Measurements from ENCODE around the gene SMNDC1. TPM values are rescaled to one million over a fixed set of nuclear protein-coding genes. Genes with fewer than 3 reads are reported as not detected.

Gene SMNDC1
- total and polyA plus RNA-seq, 9 donors: 11.7 to 36.1 (median 28.2) TPM

DNA sequence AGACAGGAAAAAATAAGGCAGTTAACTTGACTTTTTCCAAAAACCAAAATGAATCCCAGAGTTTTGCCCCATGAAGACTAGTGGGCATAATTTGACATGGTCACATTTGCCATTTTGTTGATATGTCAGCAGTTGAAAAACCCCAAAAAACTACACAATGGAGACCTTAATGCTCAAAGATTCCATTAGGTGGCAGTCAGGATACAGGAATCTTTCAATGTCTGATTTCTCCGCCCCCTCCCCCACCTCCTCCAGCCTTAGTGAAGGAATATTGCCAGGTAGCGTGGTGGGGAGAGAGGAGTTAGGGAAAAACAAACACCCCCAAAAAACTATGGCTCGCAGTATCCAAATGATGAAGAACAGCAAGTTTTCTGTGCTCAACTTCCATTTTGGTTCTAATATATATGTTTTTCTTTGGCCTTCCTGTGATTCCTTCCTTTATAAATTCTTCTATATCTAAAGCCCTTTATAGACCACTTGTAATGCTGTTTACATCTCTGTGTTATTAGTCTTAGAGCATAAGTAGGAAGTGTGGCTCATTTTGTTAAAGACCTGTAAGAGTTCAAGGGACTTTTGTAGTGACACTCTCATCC, 6.7 kb upstream of the SMNDC1 start:
- H3K27me3 ChIP-seq: no peaks in the 10 kb centered on the region
- intact Hi-C loops (cut with DNase I): loop anchor here in 3 of 4 donors (5.0 kb wide), 1 partner anchor 236 kb away; no protein-coding TSS in a partner anchor
- TF ChIP-seq, protein P1, sequence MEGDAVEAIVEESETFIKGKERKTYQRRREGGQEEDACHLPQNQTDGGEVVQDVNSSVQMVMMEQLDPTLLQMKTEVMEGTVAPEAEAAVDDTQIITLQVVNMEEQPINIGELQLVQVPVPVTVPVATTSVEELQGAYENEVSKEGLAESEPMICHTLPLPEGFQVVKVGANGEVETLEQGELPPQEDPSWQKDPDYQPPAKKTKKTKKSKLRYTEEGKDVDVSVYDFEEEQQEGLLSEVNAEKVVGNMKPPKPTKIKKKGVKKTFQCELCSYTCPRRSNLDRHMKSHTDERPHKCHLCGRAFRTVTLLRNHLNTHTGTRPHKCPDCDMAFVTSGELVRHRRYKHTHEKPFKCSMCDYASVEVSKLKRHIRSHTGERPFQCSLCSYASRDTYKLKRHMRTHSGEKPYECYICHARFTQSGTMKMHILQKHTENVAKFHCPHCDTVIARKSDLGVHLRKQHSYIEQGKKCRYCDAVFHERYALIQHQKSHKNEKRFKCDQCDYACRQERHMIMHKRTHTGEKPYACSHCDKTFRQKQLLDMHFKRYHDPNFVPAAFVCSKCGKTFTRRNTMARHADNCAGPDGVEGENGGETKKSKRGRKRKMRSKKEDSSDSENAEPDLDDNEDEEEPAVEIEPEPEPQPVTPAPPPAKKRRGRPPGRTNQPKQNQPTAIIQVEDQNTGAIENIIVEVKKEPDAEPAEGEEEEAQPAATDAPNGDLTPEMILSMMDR (IDR thresholded peaks at IDR 0.05): peak in 2 of 3 donors; percentile 44 to 50
- no peak for TF ChIP-seq EP300 (IDR thresholded peaks at IDR 0.05)
- no peak for TF ChIP-seq POLR2A (IDR thresholded peaks at IDR 0.05)
- no peaks in the 10 kb centered on the region for H3K36me3 ChIP-seq
- no peaks in the 10 kb centered on the region for H3K4me1 ChIP-seq (ENCODE audit: insufficient read depth)
- no peak overlapping the region for H3K27ac ChIP-seq
- H3K9me3 ChIP-seq: no peaks in the 10 kb centered on the region
- no peak overlapping the region for H3K4me3 ChIP-seq
- 0 to 1% (median 1%) methylated on average over 3 of the region's 3 CpGs for WGBS, 3 donors
- peak; percentile 29 to 44 (median 41) for DNase-seq

DNA sequence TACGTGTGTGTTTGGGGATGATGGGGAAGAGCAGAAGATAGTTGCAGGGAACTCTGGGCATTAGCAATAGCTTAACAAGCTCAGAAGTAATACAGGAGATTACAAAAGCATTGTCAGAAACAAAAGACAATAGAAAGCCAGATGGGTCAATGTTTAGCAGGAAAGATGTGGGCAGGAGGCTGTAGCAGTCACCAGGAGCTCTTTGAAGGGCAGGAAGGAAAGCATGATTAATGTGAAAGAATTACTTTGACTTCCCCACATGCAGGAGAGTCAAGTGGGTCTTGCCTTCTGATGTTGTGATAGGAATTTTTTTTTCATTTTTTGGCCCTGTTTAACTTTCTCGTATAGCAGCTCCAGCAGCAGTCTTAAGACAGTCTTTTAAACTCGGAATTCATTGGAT, 6.0 kb upstream of the SMNDC1 start:
- H3K4me3 ChIP-seq: no peak overlapping the region
- 48 to 62% (median 52%) methylated on average over 3 of the region's 3 CpGs for WGBS, 3 donors
- intact Hi-C loops (cut with DNase I): loop anchor here in 3 of 4 donors (5.0 kb wide), 1 partner anchor 237 kb away; no protein-coding TSS in a partner anchor
- no peaks in the 10 kb centered on the region for H3K27me3 ChIP-seq
- H3K27ac ChIP-seq: no peak overlapping the region
- H3K4me1 ChIP-seq (ENCODE audit: insufficient read depth): no peaks in the 10 kb centered on the region
- TF ChIP-seq EP300 (IDR thresholded peaks at IDR 0.05) (no peak), POLR2A (IDR thresholded peaks at IDR 0.05) (no peak)
- TF ChIP-seq, protein P1 (IDR thresholded peaks at IDR 0.05): no peak
- no peak for DNase-seq
- H3K36me3 ChIP-seq: no peaks in the 10 kb centered on the region
- no peaks in the 10 kb centered on the region for H3K9me3 ChIP-seq

DNA sequence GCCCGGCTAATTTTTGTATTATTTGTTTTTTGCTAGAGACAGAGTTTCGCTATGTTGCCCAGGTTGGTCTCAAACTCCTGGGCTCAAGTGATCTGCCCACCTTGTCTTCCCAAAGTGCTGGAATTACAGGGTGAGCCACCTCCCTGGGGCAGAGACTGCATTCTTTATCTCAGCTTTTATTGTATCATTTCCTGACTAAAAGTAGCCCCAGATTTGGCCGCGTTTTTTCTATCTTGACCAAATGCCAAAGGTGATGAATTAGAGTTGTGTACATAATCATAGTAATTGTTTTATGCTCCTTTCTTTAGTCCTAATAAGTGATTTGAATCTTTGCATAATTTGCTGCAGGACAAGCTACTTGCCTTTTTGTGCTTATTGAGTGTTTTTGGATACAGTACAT, 3.1 kb upstream of the SMNDC1 start:
- DNase-seq: no peak
- no peaks in the 10 kb centered on the region for H3K27me3 ChIP-seq
- WGBS, 3 donors: 54 to 59% (median 57%) methylated on average over 4 of the region's 4 CpGs
- no peak overlapping the region for H3K4me3 ChIP-seq
- no peaks in the 10 kb centered on the region for H3K9me3 ChIP-seq
- no peak overlapping the region for H3K27ac ChIP-seq
- H3K36me3 ChIP-seq: no peaks in the 10 kb centered on the region
- intact Hi-C loops (cut with DNase I): no loop called here
- H3K4me1 ChIP-seq (ENCODE audit: insufficient read depth): no peaks in the 10 kb centered on the region
- TF ChIP-seq EP300 (IDR thresholded peaks at IDR 0.05): no peak
- TF ChIP-seq, protein P1 (IDR thresholded peaks at IDR 0.05): no peak
- TF ChIP-seq POLR2A (IDR thresholded peaks at IDR 0.05): no peak

DNA sequence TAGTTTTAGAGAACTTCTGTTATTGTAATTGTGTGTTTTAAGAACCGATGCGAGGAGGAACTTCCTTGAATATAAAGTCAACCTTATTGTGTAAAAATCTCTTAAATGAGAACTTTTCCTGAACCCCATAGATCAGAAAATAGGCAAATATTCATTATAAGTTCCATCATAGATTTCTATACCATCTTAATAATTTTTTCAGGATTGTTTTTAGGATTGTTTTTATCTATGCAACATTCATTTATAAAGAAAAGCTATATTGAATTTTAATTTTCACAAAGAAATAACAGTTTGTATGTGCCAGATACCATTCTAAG, 1.7 kb upstream of the SMNDC1 start:
- no peaks in the 10 kb centered on the region for H3K4me1 ChIP-seq (ENCODE audit: insufficient read depth)
- no peaks in the 10 kb centered on the region for H3K36me3 ChIP-seq
- no peak for DNase-seq
- WGBS, 3 donors: 2 to 12% (median 2%) methylated on average over 2 of the region's 2 CpGs
- H3K27me3 ChIP-seq: no peaks in the 10 kb centered on the region
- no peak for TF ChIP-seq POLR2A (IDR thresholded peaks at IDR 0.05)
- TF ChIP-seq EP300 (IDR thresholded peaks at IDR 0.05): no peak
- TF ChIP-seq, protein P1 (IDR thresholded peaks at IDR 0.05): peak in 1 of 3 donors; percentile 0
- H3K27ac ChIP-seq: no peak overlapping the region
- no peaks in the 10 kb centered on the region for H3K9me3 ChIP-seq
- intact Hi-C loops (cut with DNase I): no loop called here
- no peak overlapping the region for H3K4me3 ChIP-seq
